DOHH2 (cell line): ENCODE measurements around the gene DENND1A.

Experiments used
- CTCF ChIP-seq: fragments of 200-600 bp; sonication (generic); IDR thresholded peaks from one replicate; pipeline ENCODE4 v1.5.1; 2014; ENCODE audit warnings: antibody characterized with exemption, mild to moderate bottlenecking, low read depth, low read length; ENCODE audit not compliant: poor library complexity, severe bottlenecking
- EZH2phosphoT487 ChIP-seq: fragments of 200-600 bp; sonication (generic); IDR thresholded peaks from 2 replicates; pipeline ENCODE4 v1.6.1; 2017; ENCODE audit warnings: borderline replicate concordance, mild to moderate bottlenecking, antibody characterized with exemption, low read length, moderate library complexity, mixed read lengths

DNA sequence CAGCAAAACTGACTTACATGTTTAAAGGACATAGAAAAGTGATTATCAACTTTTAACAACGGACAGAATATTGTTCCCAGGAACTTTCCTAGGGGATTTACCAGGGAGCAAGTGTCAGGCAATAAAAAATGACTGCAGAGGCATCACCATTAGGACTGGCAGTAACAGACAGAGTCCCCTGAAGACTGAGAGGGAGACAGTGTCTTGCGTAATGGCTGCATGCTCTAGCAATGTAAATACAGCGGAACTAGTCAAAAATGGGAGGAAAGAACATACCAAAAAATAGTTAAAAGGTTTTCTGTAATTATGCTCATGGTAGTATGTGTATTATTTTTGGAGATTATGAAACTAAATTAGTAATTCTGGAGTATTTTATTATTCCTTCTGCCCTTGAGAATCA lies 392.1 kb downstream of the DENND1A start:
- TF ChIP-seq CTCF: no peak
- TF ChIP-seq EZH2phosphoT487: no peak
